Keratinocyte (primary cell): ENCODE measurements around the gene CBFA2T3. TPM values are rescaled to one million over a fixed set of nuclear protein-coding genes. Genes with fewer than 3 reads are reported as not detected.

ENCODE experiments used
- DNase-seq: peaks from one replicate; pipeline ENCODE4 v3.0.0-alpha.2; 2011; ENCODE audit warnings: low read depth, missing footprints, low spot score
- FAIRE-seq: peaks from 2 replicates; lab custom pipeline; 2011; peaks lifted over from hg19 to GRCh38; lab: Jason Lieb, UNC
- H2AFZ ChIP-seq: 2 replicates; pipeline ENCODE4 v1.6.0; 2012; ENCODE audit warnings: low read length, control low read depth, inconsistent platforms; ENCODE audit not compliant: control insufficient read depth
- H3K27ac ChIP-seq: 2 replicates; pipeline ENCODE4 v1.5.1; 2011; ENCODE audit warnings: low read length; ENCODE audit not compliant: control insufficient read depth, insufficient read depth
- H3K27me3 ChIP-seq: 3 replicates; pipeline ENCODE4 v1.6.0; 2011; ENCODE audit warnings: low read length; ENCODE audit not compliant: control insufficient read depth, insufficient read depth; ENCODE audit errors: extremely low read depth
- H3K36me3 ChIP-seq, 2 experiments: 2 replicates in 1 of 2; 3 replicates in 1 of 2; pipeline ENCODE4 v1.5.1; 2011; ENCODE audit warnings: low read length in 2 of 2, mild to moderate bottlenecking in 1 of 2; ENCODE audit not compliant: control insufficient read depth in 2 of 2, insufficient read depth in 2 of 2; ENCODE audit errors: extremely low read depth in 1 of 2
- H3K4me1 ChIP-seq: 3 replicates; pipeline ENCODE4 v1.5.1; 2011; ENCODE audit warnings: low read length; ENCODE audit not compliant: control insufficient read depth, insufficient read depth; ENCODE audit errors: extremely low read depth
- H3K4me2 ChIP-seq: 3 replicates; pipeline ENCODE4 v1.6.0; 2011; ENCODE audit warnings: low read depth, low read length; ENCODE audit not compliant: control insufficient read depth, insufficient read depth; ENCODE audit errors: extremely low read depth
- H3K4me3 ChIP-seq, 3 experiments: fragments of 200-600 bp in 1 of 3; sonication (generic) in 1 of 3; 2 replicates in 2 of 3; 3 replicates in 1 of 3; pipeline ENCODE4 v1.5.1; 2011 to 2016; ENCODE audit warnings: low read length in 3 of 3, mild to moderate bottlenecking in 3 of 3, control low read depth in 2 of 3, inconsistent platforms in 1 of 3, low read depth in 1 of 3, mixed read lengths in 1 of 3, mixed run types in 1 of 3, moderate library complexity in 1 of 3; ENCODE audit not compliant: control insufficient read depth in 2 of 3, insufficient read depth in 2 of 3; ENCODE audit errors: extremely low read depth in 1 of 3
- H3K79me2 ChIP-seq: 2 replicates; pipeline ENCODE4 v1.6.0; 2012; ENCODE audit warnings: low read length; ENCODE audit not compliant: control insufficient read depth, insufficient read depth
- H3K9ac ChIP-seq: 3 replicates; pipeline ENCODE4 v1.6.0; 2011; ENCODE audit warnings: low read length; ENCODE audit not compliant: control insufficient read depth, insufficient read depth; ENCODE audit errors: extremely low read depth
- H3K9me1 ChIP-seq: 3 replicates; pipeline ENCODE4 v1.6.0; 2011; ENCODE audit warnings: low read length; ENCODE audit not compliant: control insufficient read depth, insufficient read depth; ENCODE audit errors: extremely low read depth
- H3K9me3 ChIP-seq: 2 replicates; pipeline ENCODE4 v1.5.1; 2012; ENCODE audit warnings: low read depth, low read length; ENCODE audit not compliant: control insufficient read depth
- H4K20me1 ChIP-seq: 3 replicates; pipeline ENCODE4 v1.6.0; 2011; ENCODE audit warnings: low read length; ENCODE audit not compliant: control insufficient read depth, insufficient read depth; ENCODE audit errors: extremely low read depth
- CTCF ChIP-seq, 3 experiments: IDR thresholded peaks in 1 of 3; conservative IDR thresholded peaks in 1 of 3; optimal IDR thresholded peaks in 1 of 3; 2 replicates in 2 of 3; 3 replicates in 1 of 3; pipeline versions ENCODE3 to v1.5.1; 2011; ENCODE audit warnings: low read length in 3 of 3, mild to moderate bottlenecking in 3 of 3, moderate library complexity in 2 of 3, control low read depth in 1 of 3, inconsistent platforms in 1 of 3; ENCODE audit not compliant: insufficient read depth in 2 of 3; ENCODE audit errors: extremely low read depth in 1 of 3
- EZH2 ChIP-seq: IDR thresholded peaks from one replicate; pipeline ENCODE4 v1.6.1; 2012; ENCODE audit warnings: inconsistent platforms, mild to moderate bottlenecking, low read length, moderate library complexity
- dilution Hi-C: fragments of 300-500 bp; cut with MboI; formaldehyde crosslinking; loops from one replicate; pipeline ENCODE4 v1.7.0; 2020; ENCODE audit warnings: low sequenced_read_pairs; ENCODE audit not compliant: extremely low pct_ligation_motif_present
- polyA plus RNA-seq, 5 experiments: library from polyadenylated mRNA; depleted of rRNA in 3 of 5; stranded (reverse) in 3 of 5; stranded (forward) in 1 of 5; unstranded in 1 of 5; fragments of >200 nt; gene quantifications; 1 replicate in 1 of 5; 2 replicates in 3 of 5; 3 replicates in 1 of 5; pipeline versions ENCODE4 v1.2.1 to v1.2.3, GENCODE V29; 2011 to 2012; ENCODE audit warnings: missing spikeins in 2 of 5, low read depth in 1 of 5, low replicate concordance in 1 of 5

Gene CBFA2T3
- polyA plus RNA-seq, 1 donor (not counting 4 experiments of a cell fraction or from before 2014, with no cell fraction given), result 0.08 TPM

GRCh38 chr16:88999457-89000206 is 22.6 kb upstream of the CBFA2T3 start:
- no peak overlapping the region for H3K4me3 ChIP-seq
- H3K9me3 ChIP-seq, result peaks cover 2% of the 10 kb centered on the region
- no peaks in the 10 kb centered on the region for H3K4me1 ChIP-seq
- H3K27me3 ChIP-seq, result peaks cover 27% of the 10 kb centered on the region
- H3K9ac ChIP-seq, result no peak overlapping the region
- H3K4me2 ChIP-seq, result no peak overlapping the region
- dilution Hi-C loops, result no loop called here
- no peaks in the 10 kb centered on the region for H4K20me1 ChIP-seq
- DNase-seq (no peak), FAIRE-seq (no peak)
- no peak overlapping the region for H2AFZ ChIP-seq
- no peaks in the 10 kb centered on the region for H3K79me2 ChIP-seq
- no peaks in the 10 kb centered on the region for H3K9me1 ChIP-seq
- TF ChIP-seq CTCF (optimal IDR thresholded peaks at IDR 0.05 in 1 of 3, IDR thresholded peaks at IDR 0.05 in 1 of 3, conservative IDR thresholded peaks at IDR 0.05 in 1 of 3; ENCODE audit: extremely low read depth in 1 of 3, insufficient read depth in 2 of 3, low read length in 3 of 3) (no peak), EZH2 (no peak)
- no peak overlapping the region for H3K27ac ChIP-seq
- no peaks in the 10 kb centered on the region for H3K36me3 ChIP-seq

DNA sequence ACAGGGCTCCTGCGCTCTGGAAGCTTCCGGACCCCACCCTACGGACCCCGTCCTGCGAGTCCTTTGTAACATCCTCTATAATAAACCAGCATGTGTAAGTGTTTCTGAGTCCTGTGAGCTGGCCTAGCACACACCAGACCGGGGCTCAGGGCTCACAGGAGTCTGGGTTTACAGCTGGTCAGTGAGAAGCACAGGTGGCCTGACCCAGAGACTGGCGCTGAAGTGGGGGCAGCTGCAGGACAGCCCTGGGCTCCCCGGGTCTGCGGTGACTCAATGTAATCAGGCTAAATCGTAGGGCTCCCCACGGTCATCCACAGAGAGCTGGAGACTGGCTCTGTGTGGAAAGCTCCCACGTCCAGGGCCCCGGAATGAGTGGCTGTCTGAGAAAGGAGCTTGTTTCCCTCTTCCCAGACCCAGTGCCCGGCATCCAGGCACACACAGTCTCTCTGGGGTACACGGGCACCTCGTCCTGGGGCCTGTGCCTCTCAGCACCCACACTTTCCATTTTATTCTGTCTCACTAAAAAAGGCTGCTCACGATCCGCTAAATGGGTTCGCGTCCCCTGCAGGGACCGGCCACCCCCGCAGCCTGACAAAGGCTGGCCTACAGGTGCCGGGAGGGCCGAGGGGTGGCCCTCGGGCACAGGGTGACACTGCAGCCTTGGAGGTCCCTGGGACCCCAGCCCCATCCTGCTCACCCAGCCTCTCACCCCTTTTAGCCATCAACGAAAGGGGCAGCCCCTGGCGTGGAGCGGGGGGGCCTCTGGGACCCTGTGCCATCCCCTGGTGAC is 18.9 kb upstream of the CBFA2T3 start:
- Histone ChIP-seq H2AFZ (no peak overlapping the region), H3K9me3 (peaks cover 2% of the 10 kb centered on the region), H3K27ac (no peak overlapping the region), H3K36me3 (no peaks in the 10 kb centered on the region), H3K4me2 (no peak overlapping the region), H3K79me2 (no peaks in the 10 kb centered on the region), H3K9me1 (no peaks in the 10 kb centered on the region), H3K4me3 (no peak overlapping the region), H3K27me3 (peaks cover 39% of the 10 kb centered on the region), H4K20me1 (no peaks in the 10 kb centered on the region), H3K9ac (no peak overlapping the region), H3K4me1 (no peaks in the 10 kb centered on the region)
- DNase-seq, result no peak
- dilution Hi-C loops, result no loop called here
- no peak for TF ChIP-seq EZH2
- no peak for FAIRE-seq
